IPS DF 19.7 (cell line): ENCODE results near the gene LMF2.
"Not testable (repeated sequence)": the region's sequence is repeated elsewhere in the genome, so short reads cannot be mapped to it uniquely, and the experiment has no call there.

Source experiments
- DNase-seq: peaks from one replicate; pipeline ENCODE4 v3.0.0-alpha.2; 2013; ENCODE audit warnings: low read depth, low spot score

Gene LMF2

GRCh38 chr22:50507421-50507990, at the start of gene LMF2:
Gene LMF2, minus strand, starts transcription at chr22:50507702. Its CDS starts 27 bp downstream, at chr22:50507675.
- DNase-seq, result no peak

GRCh38 chr22:50556703-50557102, 49.2 kb upstream of the LMF2 start:
- no peak for DNase-seq

- DNase-seq, result no peak
Measured at GRCh38 chr22:50553310-50553709, 45.8 kb upstream of the LMF2 start.

GRCh38 chr22:50551160-50551752, 43.8 kb upstream of the LMF2 start:
- no peak for DNase-seq

GRCh38 chr22:50550395-50550794, 42.9 kb upstream of the LMF2 start:
- DNase-seq, result no peak

GRCh38 chr22:50548921-50549790, 41.7 kb upstream of the LMF2 start:
- DNase-seq, result no peak

- DNase-seq, result no peak
Measured at GRCh38 chr22:50548040-50548920, 40.8 kb upstream of the LMF2 start.

GRCh38 chr22:50547263-50547985, 39.9 kb upstream of the LMF2 start:
- DNase-seq, result no peak

GRCh38 chr22:50546326-50547262, 39.1 kb upstream of the LMF2 start:
- DNase-seq, result no peak

GRCh38 chr22:50545522-50546325, 38.2 kb upstream of the LMF2 start, which contains the start of gene KLHDC7B:
Gene KLHDC7B, plus strand, starts transcription at chr22:50545899. Its CDS starts 345 bp downstream, at chr22:50546244.
- DNase-seq, result no peak

GRCh38 chr22:50544746-50545253, 37.3 kb upstream of the LMF2 start:
- no peak for DNase-seq

GRCh38 chr22:50544078-50544745, 36.7 kb upstream of the LMF2 start:
- no peak for DNase-seq

- no peak for DNase-seq
Measured at GRCh38 chr22:50542416-50542927, 35.0 kb upstream of the LMF2 start.

- not testable (repeated sequence) for DNase-seq
Measured at GRCh38 chr22:50541667-50542026, 34.1 kb upstream of the LMF2 start.

GRCh38 chr22:50540381-50540780, 32.9 kb upstream of the LMF2 start:
- no peak for DNase-seq

GRCh38 chr22:50537765-50538164, 30.3 kb upstream of the LMF2 start:
- no peak for DNase-seq

- no peak for DNase-seq
Measured at GRCh38 chr22:50536226-50536625, 28.7 kb upstream of the LMF2 start.

- DNase-seq, result no peak
Measured at GRCh38 chr22:50535113-50535512, 27.6 kb upstream of the LMF2 start.
